Ishikawa (cell line): ENCODE measurements around the gene MGLL.

Experiments
- CEBPB ChIP-seq: IDR thresholded peaks from 2 replicates; pipeline ENCODE4 v1.6.1; 2012
- CREB1 ChIP-seq: IDR thresholded peaks from 2 replicates; pipeline ENCODE4 v1.6.1; 2012; ENCODE audit warnings: low read depth
- EGR1 ChIP-seq: IDR thresholded peaks from 2 replicates; pipeline ENCODE4 v1.6.1; 2012
- EP300 ChIP-seq: IDR thresholded peaks from 2 replicates; pipeline ENCODE4 v1.6.1; 2012; ENCODE audit warnings: borderline replicate concordance
- FOXM1 ChIP-seq: IDR thresholded peaks from 2 replicates; pipeline ENCODE4 v1.6.1; 2012; ENCODE audit warnings: low read depth, borderline replicate concordance
- NFIC ChIP-seq: IDR thresholded peaks from 2 replicates; pipeline ENCODE4 v1.6.1; 2012
- RAD21 ChIP-seq: IDR thresholded peaks from 2 replicates; pipeline ENCODE4 v1.6.1; 2012; ENCODE audit warnings: low read depth
- TAF1 ChIP-seq: IDR thresholded peaks from 2 replicates; pipeline ENCODE4 v1.6.1; 2012; ENCODE audit warnings: low read depth, mild to moderate bottlenecking
- TCF12 ChIP-seq: IDR thresholded peaks from 2 replicates; pipeline ENCODE4 v1.6.1; 2012; ENCODE audit warnings: low read depth
- TEAD4 ChIP-seq: IDR thresholded peaks from 2 replicates; pipeline ENCODE4 v1.6.1; 2012
- YY1 ChIP-seq: IDR thresholded peaks from 2 replicates; pipeline ENCODE4 v1.6.1; 2012; ENCODE audit warnings: low read depth
- ZBTB7A ChIP-seq: IDR thresholded peaks from 2 replicates; pipeline ENCODE4 v1.6.1; 2012; ENCODE audit warnings: low read depth
- TF ChIP-seq, protein P1 (sequence below): IDR thresholded peaks from 2 replicates; pipeline ENCODE4 v1.6.1; 2012
- TF ChIP-seq, protein P2 (sequence below): IDR thresholded peaks from 2 replicates; pipeline ENCODE4 v1.6.1; 2012
- TF ChIP-seq, protein P3 (sequence below): IDR thresholded peaks from 2 replicates; pipeline ENCODE4 v1.6.1; 2012; ENCODE audit warnings: low read depth, mild to moderate bottlenecking

Gene MGLL

DNA sequence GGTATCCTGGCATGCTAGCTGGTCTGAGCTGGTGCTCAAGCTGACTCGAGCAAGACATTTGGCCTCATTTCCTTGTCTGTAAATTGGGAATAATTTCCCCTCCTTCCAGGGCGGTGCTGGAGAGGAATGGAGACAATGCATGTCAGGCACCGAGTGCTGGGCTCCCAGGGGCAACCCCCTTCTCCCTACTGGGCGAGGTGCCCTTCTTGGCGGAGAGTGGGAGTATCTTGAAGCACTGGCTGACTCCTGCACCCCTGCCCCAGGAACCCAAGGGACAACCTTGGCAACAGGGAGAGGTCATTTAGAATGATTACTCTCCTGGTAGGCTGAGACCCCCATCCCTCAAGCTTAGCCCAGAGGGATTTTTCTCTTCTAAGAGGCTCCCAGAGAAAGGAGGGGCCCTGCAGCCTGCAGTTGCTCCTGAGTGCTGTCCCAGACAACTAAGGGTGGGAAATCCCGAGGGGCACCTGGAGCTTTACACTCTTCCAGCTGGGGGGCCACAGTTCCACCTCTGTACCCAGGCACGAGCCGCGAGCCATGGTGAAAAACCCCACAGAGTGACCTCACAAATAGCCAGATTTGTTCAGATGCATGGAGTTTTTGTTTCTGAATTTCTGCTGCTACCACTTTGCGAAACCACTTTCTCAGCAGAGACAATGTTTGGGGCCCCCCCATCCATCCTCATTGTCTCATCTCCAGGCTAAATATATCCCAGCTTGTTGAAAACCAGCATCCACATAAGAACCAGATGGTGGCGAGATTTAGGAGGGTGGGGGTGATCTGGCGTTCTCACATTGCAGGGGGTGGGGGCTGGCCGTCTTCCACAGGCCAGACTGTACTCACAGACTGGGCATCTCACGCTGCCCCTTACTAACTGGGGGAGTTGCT, 104.7 kb downstream of the MGLL start:
- no peak for TF ChIP-seq RAD21
- TF ChIP-seq FOXM1, result no peak
- no peak for TF ChIP-seq EP300
- TF ChIP-seq CREB1, result no peak
- TF ChIP-seq ZBTB7A, result no peak
- no peak for TF ChIP-seq EGR1
- TF ChIP-seq TEAD4, result no peak
- no peak for TF ChIP-seq TCF12
- TF ChIP-seq NFIC, result no peak
- no peak for TF ChIP-seq YY1
- TF ChIP-seq, protein P1, sequence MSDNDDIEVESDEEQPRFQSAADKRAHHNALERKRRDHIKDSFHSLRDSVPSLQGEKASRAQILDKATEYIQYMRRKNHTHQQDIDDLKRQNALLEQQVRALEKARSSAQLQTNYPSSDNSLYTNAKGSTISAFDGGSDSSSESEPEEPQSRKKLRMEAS, result no peak
- TF ChIP-seq CEBPB, result no peak
- no peak for TF ChIP-seq TAF1
- TF ChIP-seq, protein P2, sequence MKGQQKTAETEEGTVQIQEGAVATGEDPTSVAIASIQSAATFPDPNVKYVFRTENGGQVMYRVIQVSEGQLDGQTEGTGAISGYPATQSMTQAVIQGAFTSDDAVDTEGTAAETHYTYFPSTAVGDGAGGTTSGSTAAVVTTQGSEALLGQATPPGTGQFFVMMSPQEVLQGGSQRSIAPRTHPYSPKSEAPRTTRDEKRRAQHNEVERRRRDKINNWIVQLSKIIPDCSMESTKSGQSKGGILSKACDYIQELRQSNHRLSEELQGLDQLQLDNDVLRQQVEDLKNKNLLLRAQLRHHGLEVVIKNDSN, result no peak

DNA sequence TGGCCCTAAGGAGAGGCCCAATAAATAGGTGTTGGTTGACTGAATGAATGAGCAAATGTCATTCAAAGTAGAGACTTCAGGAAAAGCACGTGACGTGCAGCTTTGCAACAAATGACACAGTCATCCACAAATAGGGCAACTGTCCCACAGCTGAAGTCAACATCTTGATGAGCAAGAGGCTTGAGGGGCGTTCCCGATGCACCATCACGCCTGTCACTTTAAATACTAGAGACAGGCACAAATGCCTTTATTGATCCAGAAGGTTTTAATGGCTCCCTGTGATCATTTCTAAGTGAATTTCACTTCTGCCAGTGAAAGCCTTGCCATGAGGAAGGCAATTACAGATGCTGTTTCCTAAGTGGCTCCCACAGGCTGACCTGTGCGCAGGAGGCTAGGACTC, 105.9 kb downstream of the MGLL start:
- TF ChIP-seq RAD21, result no peak
- no peak for TF ChIP-seq ZBTB7A
- no peak for TF ChIP-seq TEAD4
- no peak for TF ChIP-seq CREB1
- TF ChIP-seq CEBPB, result no peak
- TF ChIP-seq EGR1, result no peak
- TF ChIP-seq, protein P1, result no peak
- TF ChIP-seq EP300, result no peak
- TF ChIP-seq TCF12, result no peak
- TF ChIP-seq TAF1, result no peak
- no peak for TF ChIP-seq NFIC
- TF ChIP-seq YY1, result no peak
- TF ChIP-seq FOXM1, result no peak
- TF ChIP-seq, protein P3, sequence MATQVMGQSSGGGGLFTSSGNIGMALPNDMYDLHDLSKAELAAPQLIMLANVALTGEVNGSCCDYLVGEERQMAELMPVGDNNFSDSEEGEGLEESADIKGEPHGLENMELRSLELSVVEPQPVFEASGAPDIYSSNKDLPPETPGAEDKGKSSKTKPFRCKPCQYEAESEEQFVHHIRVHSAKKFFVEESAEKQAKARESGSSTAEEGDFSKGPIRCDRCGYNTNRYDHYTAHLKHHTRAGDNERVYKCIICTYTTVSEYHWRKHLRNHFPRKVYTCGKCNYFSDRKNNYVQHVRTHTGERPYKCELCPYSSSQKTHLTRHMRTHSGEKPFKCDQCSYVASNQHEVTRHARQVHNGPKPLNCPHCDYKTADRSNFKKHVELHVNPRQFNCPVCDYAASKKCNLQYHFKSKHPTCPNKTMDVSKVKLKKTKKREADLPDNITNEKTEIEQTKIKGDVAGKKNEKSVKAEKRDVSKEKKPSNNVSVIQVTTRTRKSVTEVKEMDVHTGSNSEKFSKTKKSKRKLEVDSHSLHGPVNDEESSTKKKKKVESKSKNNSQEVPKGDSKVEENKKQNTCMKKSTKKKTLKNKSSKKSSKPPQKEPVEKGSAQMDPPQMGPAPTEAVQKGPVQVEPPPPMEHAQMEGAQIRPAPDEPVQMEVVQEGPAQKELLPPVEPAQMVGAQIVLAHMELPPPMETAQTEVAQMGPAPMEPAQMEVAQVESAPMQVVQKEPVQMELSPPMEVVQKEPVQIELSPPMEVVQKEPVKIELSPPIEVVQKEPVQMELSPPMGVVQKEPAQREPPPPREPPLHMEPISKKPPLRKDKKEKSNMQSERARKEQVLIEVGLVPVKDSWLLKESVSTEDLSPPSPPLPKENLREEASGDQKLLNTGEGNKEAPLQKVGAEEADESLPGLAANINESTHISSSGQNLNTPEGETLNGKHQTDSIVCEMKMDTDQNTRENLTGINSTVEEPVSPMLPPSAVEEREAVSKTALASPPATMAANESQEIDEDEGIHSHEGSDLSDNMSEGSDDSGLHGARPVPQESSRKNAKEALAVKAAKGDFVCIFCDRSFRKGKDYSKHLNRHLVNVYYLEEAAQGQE, result no peak
- TF ChIP-seq, protein P2, result no peak

DNA sequence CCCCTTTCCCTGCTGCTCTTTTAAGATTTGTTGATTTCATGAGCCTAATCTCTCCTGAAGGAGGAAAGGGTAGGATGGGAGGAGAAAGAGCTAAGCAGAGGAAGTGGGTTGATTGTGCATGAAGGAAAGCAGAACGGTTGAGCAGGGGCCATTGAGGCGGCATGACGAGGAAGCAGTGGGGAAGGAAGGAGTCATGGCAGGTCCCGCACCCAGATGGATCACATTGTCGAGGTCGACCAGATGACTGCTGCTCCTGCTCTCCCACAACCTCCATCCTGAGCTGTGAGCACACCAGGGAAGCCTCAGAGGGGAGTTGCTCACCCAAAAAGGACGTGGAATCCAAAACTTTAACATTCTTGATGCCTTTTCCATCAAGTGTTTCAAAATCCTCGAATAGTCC, 106.8 kb downstream of the MGLL start:
- no peak for TF ChIP-seq TEAD4
- TF ChIP-seq, protein P3, result no peak
- TF ChIP-seq, protein P1, result no peak
- TF ChIP-seq YY1, result no peak
- no peak for TF ChIP-seq TCF12
- TF ChIP-seq, protein P2, result no peak
- TF ChIP-seq CEBPB, result no peak
- no peak for TF ChIP-seq TAF1

DNA sequence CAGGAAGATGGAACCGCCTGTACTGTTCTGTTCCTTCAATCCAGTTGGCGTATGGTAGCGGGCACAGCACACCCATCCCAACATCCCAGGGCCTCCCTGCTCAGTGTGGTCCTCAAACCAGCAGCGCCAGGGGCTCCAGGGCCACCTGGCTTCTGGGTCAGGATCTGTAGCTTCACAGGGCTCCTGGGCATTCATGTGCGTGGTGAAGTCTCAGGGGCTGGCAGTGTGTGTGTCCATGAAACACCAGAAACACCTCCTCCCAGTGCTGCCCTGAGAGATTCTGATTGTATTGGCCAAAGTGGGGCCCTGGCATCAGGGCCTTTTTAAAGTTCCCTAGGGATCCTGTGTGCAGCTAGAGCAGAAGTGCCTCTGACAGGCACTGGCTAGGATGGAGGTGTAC, 107.4 kb downstream of the MGLL start:
- TF ChIP-seq, protein P1, result no peak
- TF ChIP-seq RAD21, result no peak
- TF ChIP-seq FOXM1, result no peak
- TF ChIP-seq CEBPB, result no peak
- no peak for TF ChIP-seq TCF12

DNA sequence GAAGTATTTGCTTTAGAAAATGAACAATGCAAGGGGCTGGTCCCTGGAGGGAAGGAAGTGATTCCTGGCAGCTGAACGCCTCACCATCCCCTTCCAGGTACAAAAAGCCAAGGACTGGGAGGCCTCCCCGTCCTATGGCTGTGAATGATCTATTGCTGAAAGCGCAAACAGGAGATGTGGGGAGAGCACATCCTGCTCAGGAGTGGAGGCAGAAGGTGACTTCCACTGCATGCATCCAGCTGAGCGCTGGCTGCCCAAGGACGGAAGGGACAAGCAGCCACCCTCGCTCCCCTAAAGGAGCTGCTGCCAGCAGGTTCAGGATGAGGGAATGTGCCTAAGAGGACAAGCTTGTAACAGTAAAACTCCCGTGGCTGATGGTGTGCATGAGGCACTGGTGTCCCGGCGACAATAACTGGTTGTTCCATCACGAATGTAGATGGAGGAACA, 108.2 kb downstream of the MGLL start:
- TF ChIP-seq TCF12 (no peak), TEAD4 (no peak), CREB1 (no peak), FOXM1 (no peak), RAD21 (no peak), CEBPB (no peak), TAF1 (no peak), YY1 (no peak), EP300 (no peak), ZBTB7A (no peak), NFIC (no peak), EGR1 (no peak)
- TF ChIP-seq, protein P2, result no peak
- TF ChIP-seq, protein P3, result no peak
- TF ChIP-seq, protein P1, result no peak
